GM12801 (cell line): ENCODE results near the gene CDC23.

Experiments used
- TF ChIP-seq, protein P1 (sequence below): IDR thresholded peaks from one replicate; pipeline ENCODE4 v1.5.1; 2011; ENCODE audit warnings: control low read depth; ENCODE audit not compliant: insufficient read length; ENCODE audit errors: extremely low read depth

CDC23 gene

DNA sequence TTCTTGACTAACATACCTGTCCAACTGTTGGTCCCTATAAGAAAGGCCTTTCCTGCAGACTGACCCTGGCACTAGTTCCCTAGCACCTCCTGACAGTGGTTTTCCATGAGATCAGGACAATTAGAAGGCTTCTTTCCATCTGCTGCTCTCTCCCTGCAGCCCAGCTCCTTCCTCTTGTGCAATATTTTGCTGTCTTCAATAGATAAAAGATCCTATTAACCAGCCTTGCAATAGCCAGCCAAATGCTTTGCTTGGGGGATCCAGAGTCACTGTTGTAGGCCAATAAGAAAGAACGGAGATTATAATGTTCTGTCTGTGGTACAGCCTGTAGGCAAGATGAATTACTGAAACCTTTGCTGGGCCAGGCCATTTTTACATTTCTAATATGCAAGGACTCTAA is 55.5 kb downstream of the CDC23 start:
- TF ChIP-seq, protein P1, sequence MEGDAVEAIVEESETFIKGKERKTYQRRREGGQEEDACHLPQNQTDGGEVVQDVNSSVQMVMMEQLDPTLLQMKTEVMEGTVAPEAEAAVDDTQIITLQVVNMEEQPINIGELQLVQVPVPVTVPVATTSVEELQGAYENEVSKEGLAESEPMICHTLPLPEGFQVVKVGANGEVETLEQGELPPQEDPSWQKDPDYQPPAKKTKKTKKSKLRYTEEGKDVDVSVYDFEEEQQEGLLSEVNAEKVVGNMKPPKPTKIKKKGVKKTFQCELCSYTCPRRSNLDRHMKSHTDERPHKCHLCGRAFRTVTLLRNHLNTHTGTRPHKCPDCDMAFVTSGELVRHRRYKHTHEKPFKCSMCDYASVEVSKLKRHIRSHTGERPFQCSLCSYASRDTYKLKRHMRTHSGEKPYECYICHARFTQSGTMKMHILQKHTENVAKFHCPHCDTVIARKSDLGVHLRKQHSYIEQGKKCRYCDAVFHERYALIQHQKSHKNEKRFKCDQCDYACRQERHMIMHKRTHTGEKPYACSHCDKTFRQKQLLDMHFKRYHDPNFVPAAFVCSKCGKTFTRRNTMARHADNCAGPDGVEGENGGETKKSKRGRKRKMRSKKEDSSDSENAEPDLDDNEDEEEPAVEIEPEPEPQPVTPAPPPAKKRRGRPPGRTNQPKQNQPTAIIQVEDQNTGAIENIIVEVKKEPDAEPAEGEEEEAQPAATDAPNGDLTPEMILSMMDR = no peak

DNA sequence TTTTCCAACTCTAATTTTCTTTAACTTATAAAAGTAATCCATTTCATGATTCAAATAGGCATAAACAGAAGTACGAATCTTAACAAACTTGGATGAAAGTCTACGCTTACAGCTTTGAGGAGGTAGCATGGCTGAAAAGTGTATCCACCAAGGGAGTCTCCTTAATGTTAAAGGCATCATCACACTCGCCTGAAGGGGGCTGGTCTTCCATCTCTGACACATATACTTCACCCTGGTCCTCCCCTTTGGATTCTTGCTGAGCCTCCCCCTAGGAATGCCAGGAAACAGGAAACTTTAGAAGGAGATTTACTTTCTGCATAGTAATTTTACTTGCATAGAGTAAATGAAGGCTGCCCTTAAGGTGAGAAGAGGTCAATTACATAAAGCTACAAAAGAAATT is 63.6 kb downstream of the CDC23 start:
- TF ChIP-seq, protein P1 = no peak

DNA sequence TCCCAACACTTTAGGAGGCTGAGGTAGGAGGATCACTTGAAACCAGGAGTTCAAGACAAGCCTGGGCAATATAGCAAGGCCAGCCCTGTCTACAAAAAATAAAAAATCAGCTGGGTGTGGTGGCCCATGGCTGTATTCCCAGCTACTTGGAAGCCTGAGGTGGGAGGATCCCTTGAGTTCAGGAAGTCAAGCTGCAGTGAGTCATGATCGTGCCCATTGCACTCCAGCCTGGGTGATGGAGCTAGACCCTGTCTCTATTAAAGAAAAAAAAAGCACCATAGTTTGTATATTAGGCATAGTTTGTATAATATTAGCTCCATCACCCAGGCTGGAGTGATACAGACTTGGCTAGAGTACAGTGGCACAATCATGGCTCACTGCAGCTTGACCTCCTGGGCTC is 64.3 kb downstream of the CDC23 start:
- TF ChIP-seq, protein P1 = no peak

DNA sequence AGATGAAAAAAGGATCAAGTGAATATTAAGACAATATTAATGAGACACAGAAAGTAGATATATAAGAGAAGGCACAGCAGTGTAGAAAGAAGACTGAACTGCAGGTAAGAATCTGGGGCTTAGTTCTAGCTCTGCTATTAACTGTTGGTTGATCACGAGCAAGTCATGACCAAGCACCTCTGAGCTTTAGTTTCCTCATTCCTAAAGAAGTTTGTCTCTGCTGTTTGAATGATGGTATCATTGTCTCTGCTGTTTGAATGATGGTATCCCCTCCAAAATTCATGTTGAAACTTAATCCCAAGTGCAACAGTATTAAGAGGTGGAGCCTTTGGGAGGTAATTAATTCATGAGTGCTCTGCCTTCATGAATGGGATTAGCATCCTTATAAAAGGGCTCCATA is 71.4 kb downstream of the CDC23 start:
- TF ChIP-seq, protein P1 = no peak

DNA sequence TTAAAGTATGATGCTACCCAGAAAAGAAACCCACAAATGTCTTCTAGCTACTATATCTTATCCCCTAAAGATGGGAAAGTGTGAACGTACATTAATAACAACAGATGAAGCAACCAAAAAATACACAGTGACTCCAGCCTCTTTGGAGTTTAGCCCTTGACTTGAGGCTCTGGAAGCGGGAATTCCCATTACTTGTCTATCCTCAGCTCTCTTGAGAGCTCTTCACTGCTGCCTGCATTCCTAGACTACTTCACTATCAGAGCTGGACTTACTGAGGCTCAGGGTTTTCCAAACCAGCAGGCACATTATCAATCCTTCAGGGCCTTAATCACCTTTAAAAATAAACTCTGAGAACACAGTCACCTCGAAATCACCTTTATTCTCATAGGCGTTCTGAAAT is 72.9 kb downstream of the CDC23 start:
- TF ChIP-seq, protein P1 = no peak

DNA sequence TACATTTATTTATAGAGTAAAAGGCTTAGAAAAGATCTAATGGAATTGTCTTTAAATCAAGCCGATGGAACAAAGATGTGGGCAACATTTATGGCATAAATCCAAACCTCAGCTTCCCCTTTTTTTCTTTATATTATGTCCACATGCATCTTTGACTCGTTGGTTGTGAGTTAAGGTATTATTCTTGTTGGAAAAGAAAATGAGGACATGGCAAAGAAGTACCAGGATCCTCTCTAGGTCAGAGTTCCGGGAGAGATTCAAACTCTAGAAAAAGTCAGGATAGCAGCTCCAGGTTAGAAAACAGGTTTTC is 73.4 kb downstream of the CDC23 start:
- TF ChIP-seq, protein P1 = no peak

DNA sequence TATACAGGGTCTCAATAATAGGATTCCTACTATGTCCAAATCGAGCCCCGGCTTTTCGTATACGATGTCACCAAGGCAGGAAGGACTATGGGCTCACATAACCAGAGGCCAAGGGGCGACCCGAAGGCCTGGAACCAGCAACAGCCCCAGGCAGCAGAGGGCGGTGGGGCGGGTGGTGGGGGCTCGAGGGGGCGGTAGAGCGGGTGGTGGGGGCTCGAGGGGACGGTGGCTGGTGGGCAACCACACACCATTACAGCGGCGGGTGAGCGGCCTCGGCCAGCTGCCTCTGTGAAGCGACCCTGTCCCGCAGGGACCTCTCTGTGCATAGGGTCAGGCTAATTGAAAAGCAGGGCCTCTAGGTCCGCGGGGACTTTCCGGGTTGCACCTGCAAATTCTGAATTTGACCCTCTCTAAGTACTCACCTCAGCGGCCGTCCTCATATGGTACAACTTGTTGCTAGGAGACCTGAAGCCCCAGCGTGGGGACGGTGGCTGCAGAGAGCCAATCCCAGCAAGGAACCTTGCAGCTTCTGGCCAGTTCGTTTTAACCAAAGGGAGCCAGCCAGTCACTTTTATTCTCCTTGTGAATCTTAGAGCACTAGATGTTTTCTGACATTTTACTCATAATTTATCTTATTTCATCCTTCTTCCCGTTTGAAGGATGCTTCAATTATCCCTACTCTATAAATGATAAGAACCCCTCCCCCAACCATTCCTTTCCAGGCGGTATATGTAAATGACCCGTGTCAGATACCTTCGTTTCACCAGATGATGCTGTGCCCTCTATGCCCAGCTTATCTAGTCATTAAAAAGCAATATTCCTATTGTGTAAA is 74.0 kb downstream of the CDC23 start, which contains the start of gene NME5:
TSS of gene NME5 (minus strand) at position 480 of the 832 bp plus-strand sequence. CDS start 648 bp downstream, outside the sequence.
- TF ChIP-seq, protein P1 = no peak
